ENCODE data around the gene MLLT3.

GRCh38 chr9:20494035-20494434, 128.3 kb downstream of the MLLT3 start:
- TF ChIP-seq CTCF (IDR thresholded peaks at IDR 0.05 in 8 of 11, conservative IDR thresholded peaks at IDR 0.05 in 3 of 11) (no peak), POLR2A (IDR thresholded peaks at IDR 0.05) (no peak)

Measured in spleen (tissue), 7 donors.